Endothelial cell (in vitro differentiated cells): Measurements from ENCODE around the gene RSPO3. TPM values are rescaled to one million over a fixed set of nuclear protein-coding genes. Genes with fewer than 3 reads are reported as not detected.

Source experiments
- DNase-seq: peaks from one replicate; pipeline ENCODE4 v3.0.0; 2021; ENCODE audit warnings: low spot score
- H3K27ac Mint-ChIP-seq: one replicate; pipeline ENCODE4 v1.8.0; 2021; ENCODE audit warnings: mixed read lengths, inconsistent platforms; ENCODE audit not compliant: unreplicated experiment
- H3K27me3 Mint-ChIP-seq: one replicate; pipeline ENCODE4 v1.8.0; 2021; ENCODE audit warnings: mild to moderate bottlenecking, moderate library complexity, mixed read lengths, inconsistent platforms; ENCODE audit not compliant: unreplicated experiment
- H3K36me3 Mint-ChIP-seq: one replicate; pipeline ENCODE4 v1.8.0; 2021; ENCODE audit warnings: mild to moderate bottlenecking, low read depth, mixed read lengths, inconsistent platforms; ENCODE audit not compliant: unreplicated experiment
- H3K4me1 Mint-ChIP-seq: one replicate; pipeline ENCODE4 v1.8.0; 2021; ENCODE audit warnings: mild to moderate bottlenecking, mixed read lengths, inconsistent platforms; ENCODE audit not compliant: unreplicated experiment
- H3K4me3 Mint-ChIP-seq: one replicate; pipeline ENCODE4 v1.8.0; 2021; ENCODE audit warnings: mild to moderate bottlenecking, mixed read lengths, inconsistent platforms; ENCODE audit not compliant: unreplicated experiment
- H3K9me3 Mint-ChIP-seq: one replicate; pipeline ENCODE4 v1.8.0; 2021; ENCODE audit warnings: mixed read lengths, inconsistent platforms; ENCODE audit not compliant: unreplicated experiment
- total RNA-seq: library from RNA; stranded (reverse); fragmentation: NEBNext Ultra II Directional; extraction: Animal tissue kit (Norgen Biotek cat#: 25700); gene quantifications from one replicate; pipeline ENCODE4 v1.2.1, GENCODE V29; 2021; ENCODE audit not compliant: unreplicated experiment
- TF ChIP-seq, protein P1 (sequence below): fragments of 200-600 bp; sonication (generic); IDR thresholded peaks from one replicate; pipeline ENCODE4 v1.5.0; 2021; ENCODE audit warnings: antibody characterized with exemption; ENCODE audit not compliant: unreplicated experiment

RSPO3 gene
- total RNA-seq, 1 donor from 2014 or later = 0.59 TPM

- no peaks in the 10 kb centered on the region for H3K9me3 Mint-ChIP-seq
- no peak for DNase-seq
- no peak overlapping the region for H3K4me3 Mint-ChIP-seq
- TF ChIP-seq, protein P1, sequence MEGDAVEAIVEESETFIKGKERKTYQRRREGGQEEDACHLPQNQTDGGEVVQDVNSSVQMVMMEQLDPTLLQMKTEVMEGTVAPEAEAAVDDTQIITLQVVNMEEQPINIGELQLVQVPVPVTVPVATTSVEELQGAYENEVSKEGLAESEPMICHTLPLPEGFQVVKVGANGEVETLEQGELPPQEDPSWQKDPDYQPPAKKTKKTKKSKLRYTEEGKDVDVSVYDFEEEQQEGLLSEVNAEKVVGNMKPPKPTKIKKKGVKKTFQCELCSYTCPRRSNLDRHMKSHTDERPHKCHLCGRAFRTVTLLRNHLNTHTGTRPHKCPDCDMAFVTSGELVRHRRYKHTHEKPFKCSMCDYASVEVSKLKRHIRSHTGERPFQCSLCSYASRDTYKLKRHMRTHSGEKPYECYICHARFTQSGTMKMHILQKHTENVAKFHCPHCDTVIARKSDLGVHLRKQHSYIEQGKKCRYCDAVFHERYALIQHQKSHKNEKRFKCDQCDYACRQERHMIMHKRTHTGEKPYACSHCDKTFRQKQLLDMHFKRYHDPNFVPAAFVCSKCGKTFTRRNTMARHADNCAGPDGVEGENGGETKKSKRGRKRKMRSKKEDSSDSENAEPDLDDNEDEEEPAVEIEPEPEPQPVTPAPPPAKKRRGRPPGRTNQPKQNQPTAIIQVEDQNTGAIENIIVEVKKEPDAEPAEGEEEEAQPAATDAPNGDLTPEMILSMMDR = no peak
- H3K4me1 Mint-ChIP-seq = peaks cover 3% of the 10 kb centered on the region
- no peaks in the 10 kb centered on the region for H3K27me3 Mint-ChIP-seq
- H3K27ac Mint-ChIP-seq = no peak overlapping the region
- H3K36me3 Mint-ChIP-seq = no peaks in the 10 kb centered on the region
Measured at GRCh38 chr6:127177030-127177922, 58.8 kb downstream of the RSPO3 start.

DNA sequence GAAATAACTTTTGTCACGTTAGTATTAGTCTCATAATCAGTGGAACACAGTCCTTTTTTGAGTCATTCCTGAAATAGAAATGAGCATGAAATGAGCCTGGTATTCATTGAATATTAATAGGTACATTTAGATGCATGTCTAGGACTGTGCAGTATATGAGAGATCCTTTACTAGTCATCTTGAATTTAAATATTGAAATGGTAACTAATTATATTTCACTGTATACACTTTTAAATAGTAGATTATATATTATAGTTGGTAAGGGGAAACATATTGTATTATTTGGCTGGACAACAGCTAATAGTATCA is 59.4 kb downstream of the RSPO3 start:
- Mint-ChIP-seq H3K9me3 (no peaks in the 10 kb centered on the region), H3K27ac (no peak overlapping the region), H3K27me3 (no peaks in the 10 kb centered on the region)

DNA sequence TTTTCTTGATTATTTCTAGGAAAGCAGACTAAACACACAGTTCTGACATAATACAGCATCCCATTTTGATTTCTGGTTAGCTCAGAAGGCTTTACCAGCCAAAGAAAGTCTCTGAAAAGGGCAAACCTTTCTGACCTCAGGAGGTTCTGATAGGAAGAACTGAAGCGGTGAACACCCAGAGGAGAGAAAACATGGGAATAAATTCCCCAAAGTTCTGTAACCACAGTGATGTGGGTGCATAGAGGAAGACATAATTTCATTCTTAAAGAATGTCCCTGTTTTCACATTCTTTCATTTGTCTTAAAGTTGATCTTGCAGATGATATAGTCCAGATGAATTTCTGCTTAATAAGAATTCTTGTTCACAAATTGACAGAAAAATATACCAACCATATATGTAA is 60.3 kb downstream of the RSPO3 start:
- TF ChIP-seq, protein P1 = no peak
- H3K4me1 Mint-ChIP-seq = peaks cover 3% of the 10 kb centered on the region

More for the DNA sequence above, 59.4 kb downstream of the RSPO3 start:
- Mint-ChIP-seq H3K4me1 (peaks cover 3% of the 10 kb centered on the region), H3K4me3 (no peak overlapping the region), H3K36me3 (no peaks in the 10 kb centered on the region)
- no peak for DNase-seq
- TF ChIP-seq, protein P1 = no peak

DNA sequence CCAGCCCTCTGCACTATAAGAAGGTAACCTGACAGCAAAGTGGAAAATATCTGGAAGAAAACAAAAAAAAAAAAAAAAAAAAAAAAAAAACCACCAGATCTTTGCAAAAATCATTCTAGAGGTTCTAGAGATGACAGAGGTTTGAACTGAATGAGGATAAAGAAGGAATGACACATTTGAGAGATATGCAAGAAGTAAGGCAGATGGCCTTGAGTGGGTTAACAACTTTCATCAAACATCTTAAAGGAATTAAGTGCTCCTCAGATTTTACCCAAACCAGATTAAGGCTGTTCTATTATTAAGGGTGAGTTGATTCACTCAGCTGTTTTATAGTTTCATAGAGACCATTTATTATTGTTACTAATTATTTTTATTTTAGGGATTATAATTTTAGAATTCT is 62.0 kb downstream of the RSPO3 start:
- no peak for DNase-seq
- Mint-ChIP-seq H3K9me3 (no peaks in the 10 kb centered on the region), H3K36me3 (no peaks in the 10 kb centered on the region), H3K4me3 (no peak overlapping the region), H3K4me1 (peaks cover 3% of the 10 kb centered on the region), H3K27me3 (peaks cover 2% of the 10 kb centered on the region), H3K27ac (no peak overlapping the region)
- TF ChIP-seq, protein P1 = no peak

More for the DNA sequence above, 60.3 kb downstream of the RSPO3 start:
- Mint-ChIP-seq H3K4me3 (no peak overlapping the region), H3K36me3 (no peaks in the 10 kb centered on the region), H3K27ac (no peak overlapping the region), H3K9me3 (no peaks in the 10 kb centered on the region), H3K27me3 (no peaks in the 10 kb centered on the region)
- no peak for DNase-seq

DNA sequence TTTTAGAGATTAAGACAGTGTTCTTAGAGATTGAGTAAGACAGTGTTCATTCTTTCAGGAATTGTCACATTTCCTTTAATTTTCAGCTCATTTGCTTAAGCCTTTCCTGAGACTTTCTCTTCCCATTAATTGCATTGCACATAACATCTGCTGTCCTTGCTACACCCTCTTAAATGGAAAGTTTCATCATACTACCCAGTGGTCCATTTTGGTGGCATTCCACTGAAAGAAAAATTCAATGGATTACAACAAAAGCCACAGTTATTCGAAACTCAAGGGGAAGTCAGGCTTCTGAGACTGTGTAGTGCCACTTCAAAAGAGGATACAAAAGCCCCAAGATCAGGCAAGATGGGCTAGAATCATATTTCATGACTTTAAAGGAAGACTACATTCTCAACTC is 64.0 kb downstream of the RSPO3 start:
- H3K9me3 Mint-ChIP-seq = no peaks in the 10 kb centered on the region
- no peak for DNase-seq
- no peaks in the 10 kb centered on the region for H3K36me3 Mint-ChIP-seq
- no peak overlapping the region for H3K27ac Mint-ChIP-seq
- H3K27me3 Mint-ChIP-seq = peaks cover 2% of the 10 kb centered on the region
- H3K4me1 Mint-ChIP-seq = no peaks in the 10 kb centered on the region
- H3K4me3 Mint-ChIP-seq = no peak overlapping the region
- TF ChIP-seq, protein P1 = no peak
